8988T (cell line): Measurements from ENCODE around the gene RNASE11.
"Not testable (repeated sequence)": the region's sequence is repeated elsewhere in the genome, so short reads cannot be mapped to it uniquely, and the experiment has no call there.

ENCODE experiments used
- DNase-seq: peaks from one replicate; pipeline ENCODE4 v3.0.0; 2011

Gene RNASE11

GRCh38 chr14:20613094-20614037, 25.6 kb upstream of the RNASE11 start:
- DNase-seq: no peak

- DNase-seq: no peak
These were observed 24.6 kb upstream of the RNASE11 start for GRCh38 chr14:20612403-20612802.

GRCh38 chr14:20611277-20611676, 23.5 kb upstream of the RNASE11 start:
- no peak for DNase-seq

- DNase-seq: no peak
These were observed 22.4 kb upstream of the RNASE11 start for GRCh38 chr14:20610002-20610765.

- peak; percentile 29 for DNase-seq
These were observed 21.6 kb upstream of the RNASE11 start for GRCh38 chr14:20609215-20610001.

GRCh38 chr14:20608383-20609110, 20.7 kb upstream of the RNASE11 start:
- DNase-seq: no peak

- DNase-seq: no peak
These were observed 19.8 kb upstream of the RNASE11 start for GRCh38 chr14:20607617-20608016.

GRCh38 chr14:20606902-20607242, 19.1 kb upstream of the RNASE11 start:
- DNase-seq: no peak

- peak; percentile 32 for DNase-seq
These were observed 18.5 kb upstream of the RNASE11 start for GRCh38 chr14:20606190-20606901.

GRCh38 chr14:20603813-20604690, 16.3 kb upstream of the RNASE11 start:
- DNase-seq: no peak

GRCh38 chr14:20602583-20602982, 14.8 kb upstream of the RNASE11 start:
- DNase-seq: no peak

- no peak for DNase-seq
These were observed 13.7 kb upstream of the RNASE11 start for GRCh38 chr14:20601522-20601921.

- DNase-seq: no peak
These were observed 9.3 kb upstream of the RNASE11 start for GRCh38 chr14:20597108-20597507.

GRCh38 chr14:20595726-20596125, 7.9 kb upstream of the RNASE11 start:
- not testable (repeated sequence) for DNase-seq

GRCh38 chr14:20592574-20592973, 4.8 kb upstream of the RNASE11 start:
- no peak for DNase-seq

- DNase-seq: no peak
These were observed 3.4 kb upstream of the RNASE11 start, which contains the start of gene RNASE12 for GRCh38 chr14:20591235-20591634. Gene RNASE12, minus strand, starts transcription at chr14:20591376. Its CDS starts 653 bp downstream, at chr14:20590723.

GRCh38 chr14:20583908-20584307, 3.9 kb downstream of the RNASE11 start:
- DNase-seq: no peak

GRCh38 chr14:20583142-20583541, 4.7 kb downstream of the RNASE11 start:
- no peak for DNase-seq

GRCh38 chr14:20580242-20580641, 7.6 kb downstream of the RNASE11 start:
- no peak for DNase-seq

- DNase-seq: no peak
These were observed 8.9 kb downstream of the RNASE11 start for GRCh38 chr14:20578784-20579502.
